HepG2 (cell line): ENCODE data around the gene SNX15. TPM values are rescaled to one million over a fixed set of nuclear protein-coding genes. Genes with fewer than 3 reads are reported as not detected.
A peak's percentile ranks its signal among the peaks of the same experiment; 100 is the strongest.

Source experiments
- ATF7-NPFF ChIP-seq: sonication (generic); formaldehyde crosslinking; IDR thresholded peaks from 2 replicates; pipeline ENCODE4 v1.8.1; 2023; ENCODE audit warnings: mild to moderate bottlenecking, low read depth, missing genetic modification reagents, moderate library complexity
- ERF ChIP-seq: IDR thresholded peaks from 2 replicates; pipeline ENCODE4 v1.6.1; 2018; ENCODE audit warnings: missing biosample characterization, missing genetic modification reagents
- HCFC1 ChIP-seq: fragments of 150-350 bp; IDR thresholded peaks from 2 replicates; pipeline ENCODE4 v1.6.1; 2014; ENCODE audit warnings: low read depth, low read length
- HDAC1 ChIP-seq: sonication (generic); formaldehyde crosslinking; IDR thresholded peaks from 2 replicates; pipeline ENCODE4 v1.5.1; 2020; ENCODE audit warnings: mild to moderate bottlenecking, missing genetic modification reagents
- HDAC2 ChIP-seq: sonication (generic); formaldehyde crosslinking; IDR thresholded peaks from 2 replicates; pipeline ENCODE4 v1.4.0; 2020; ENCODE audit warnings: missing genetic modification reagents
- JUND ChIP-seq: sonication (generic); formaldehyde crosslinking; IDR thresholded peaks from 2 replicates; pipeline ENCODE4 v1.8.0; 2022; ENCODE audit warnings: mild to moderate bottlenecking, missing genetic modification reagents
- KAT8 ChIP-seq: IDR thresholded peaks from 2 replicates; pipeline ENCODE4 v1.6.1; 2016; ENCODE audit warnings: missing genetic modification reagents, missing compliant biosample characterization
- NCOR1 ChIP-seq: fragments of 200-600 bp; sonication (generic); IDR thresholded peaks from 2 replicates; pipeline ENCODE4 v1.7.0; 2017; ENCODE audit warnings: antibody characterized with exemption, low read length, borderline replicate concordance
- NFYB ChIP-seq: sonication (generic); formaldehyde crosslinking; IDR thresholded peaks from 2 replicates; pipeline ENCODE4 v1.4.0; 2020; ENCODE audit warnings: missing genetic modification reagents
- SNAPC4 ChIP-seq: sonication (generic); formaldehyde crosslinking; IDR thresholded peaks from 2 replicates; pipeline ENCODE4 v1.4.0; 2020; ENCODE audit warnings: mild to moderate bottlenecking, missing genetic modification reagents
- SOX6 ChIP-seq, 2 experiments: fragments of 450-650 bp in 1 of 2; sonication (generic) in 1 of 2; formaldehyde crosslinking in 1 of 2; IDR thresholded peaks; 2 replicates each; pipeline versions ENCODE4 v1.4.0 to v1.6.1; 2017 to 2020; ENCODE audit warnings: antibody characterized with exemption in 1 of 2, mild to moderate bottlenecking in 1 of 2, missing genetic modification reagents in 1 of 2
- U2AF2 ChIP-seq: fragments of 200-400 bp; formaldehyde crosslinking; IDR thresholded peaks from 2 replicates; pipeline ENCODE4 v1.6.1; 2017; ENCODE audit warnings: low read depth, mild to moderate bottlenecking, low read length
- ZNF672 ChIP-seq: sonication (generic); formaldehyde crosslinking; IDR thresholded peaks from 2 replicates; pipeline ENCODE4 v1.8.1; 2022; ENCODE audit warnings: missing genetic modification reagents
- ZNF703 ChIP-seq: sonication (generic); formaldehyde crosslinking; IDR thresholded peaks from 2 replicates; pipeline ENCODE4 v1.5.1; 2020; ENCODE audit warnings: missing genetic modification reagents, mild to moderate bottlenecking, moderate library complexity, borderline replicate concordance
- ZNF75D ChIP-seq: sonication (generic); formaldehyde crosslinking; IDR thresholded peaks from 2 replicates; pipeline ENCODE4 v1.8.1; 2023; ENCODE audit warnings: missing genetic modification reagents, mild to moderate bottlenecking, borderline replicate concordance
- polyA plus RNA-seq, 8 experiments: library from polyadenylated mRNA; depleted of rRNA in 3 of 8; stranded (reverse) in 7 of 8; unstranded in 1 of 8; fragments of >200 nt; fragmentation: Illumina TruSeq in 4 of 8; extraction: Trizol in 4 of 8; gene quantifications; 2 replicates each; pipeline versions ENCODE4 v1.2.1 to v1.2.3, GENCODE V29; 2011 to 2016; ENCODE audit warnings: low read depth in 4 of 8, missing spikeins in 1 of 8, mixed read lengths in 1 of 8; ENCODE audit not compliant: insufficient read depth in 1 of 8
- total RNA-seq, 5 experiments: library from RNA; depleted of rRNA; stranded (reverse); fragments of >200 nt; fragmentation: Illumina TruSeq; extraction: Trizol; gene quantifications; 2 replicates each; pipeline ENCODE4 v1.2.3, GENCODE V29; 2016; ENCODE audit warnings: low read depth in 1 of 5
- TF ChIP-seq, protein P1 (sequence below): sonication (generic); formaldehyde crosslinking; IDR thresholded peaks from 2 replicates; pipeline ENCODE4 v1.4.0; 2020; ENCODE audit warnings: mild to moderate bottlenecking, missing genetic modification reagents, borderline replicate concordance
- TF ChIP-seq, protein P2 (sequence below): sonication (generic); formaldehyde crosslinking; IDR thresholded peaks from 2 replicates; pipeline ENCODE4 v1.8.1; 2023; ENCODE audit warnings: mild to moderate bottlenecking, missing genetic modification reagents, borderline replicate concordance
- TF ChIP-seq, protein P3 (sequence below): conservative IDR thresholded peaks from 2 replicates; pipeline ENCODE4 v1.6.1; 2018; ENCODE audit warnings: missing genetic modification reagents
- TF ChIP-seq, protein P4 (sequence below): sonication (generic); formaldehyde crosslinking; IDR thresholded peaks from 2 replicates; pipeline ENCODE4 v1.8.0; 2022; ENCODE audit warnings: mild to moderate bottlenecking, missing genetic modification reagents, moderate library complexity

SNX15 gene
- total and polyA plus RNA-seq, 2 of the 13 experiments (the other 11 are each of a cell fraction or from before 2014, with no cell fraction given): 19.1 to 22.6 TPM

DNA sequence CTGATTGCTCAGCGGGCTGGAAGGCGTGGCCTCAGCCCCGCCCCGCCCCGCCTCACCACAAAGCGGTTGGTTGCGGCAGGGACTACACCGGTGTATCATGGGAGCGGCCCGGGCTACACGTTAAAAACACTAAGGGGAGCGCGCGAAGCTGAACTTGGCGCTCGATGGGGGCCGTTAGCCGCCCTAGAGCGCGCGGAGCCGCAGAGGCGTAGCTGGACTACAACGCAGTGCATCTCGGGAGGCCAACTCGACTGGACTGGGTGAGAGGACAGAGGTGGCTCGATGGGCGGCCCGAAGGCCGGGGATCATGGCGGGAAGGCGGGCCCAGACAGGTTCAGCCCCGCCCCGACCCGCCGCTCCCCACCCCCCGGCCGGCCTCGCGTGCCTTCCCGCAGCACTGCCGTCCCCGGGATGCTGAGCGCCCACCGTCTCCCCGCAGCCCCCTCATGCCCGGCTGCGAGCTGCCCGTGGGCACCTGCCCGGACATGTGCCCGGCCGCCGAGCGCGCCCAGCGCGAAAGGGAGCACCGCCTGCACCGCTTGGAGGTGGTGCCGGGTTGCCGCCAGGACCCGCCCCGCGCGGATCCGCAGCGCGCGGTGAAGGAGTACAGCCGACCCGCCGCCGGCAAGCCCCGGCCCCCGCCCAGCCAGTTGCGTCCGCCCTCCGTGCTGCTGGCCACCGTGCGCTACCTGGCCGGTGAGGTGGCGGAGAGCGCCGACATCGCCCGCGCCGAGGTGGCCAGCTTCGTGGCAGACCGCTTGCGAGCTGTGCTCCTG is 13.8 kb downstream of the SNX15 start, which contains the start of gene SAC3D1 (continued):
- TF ChIP-seq, protein P1, sequence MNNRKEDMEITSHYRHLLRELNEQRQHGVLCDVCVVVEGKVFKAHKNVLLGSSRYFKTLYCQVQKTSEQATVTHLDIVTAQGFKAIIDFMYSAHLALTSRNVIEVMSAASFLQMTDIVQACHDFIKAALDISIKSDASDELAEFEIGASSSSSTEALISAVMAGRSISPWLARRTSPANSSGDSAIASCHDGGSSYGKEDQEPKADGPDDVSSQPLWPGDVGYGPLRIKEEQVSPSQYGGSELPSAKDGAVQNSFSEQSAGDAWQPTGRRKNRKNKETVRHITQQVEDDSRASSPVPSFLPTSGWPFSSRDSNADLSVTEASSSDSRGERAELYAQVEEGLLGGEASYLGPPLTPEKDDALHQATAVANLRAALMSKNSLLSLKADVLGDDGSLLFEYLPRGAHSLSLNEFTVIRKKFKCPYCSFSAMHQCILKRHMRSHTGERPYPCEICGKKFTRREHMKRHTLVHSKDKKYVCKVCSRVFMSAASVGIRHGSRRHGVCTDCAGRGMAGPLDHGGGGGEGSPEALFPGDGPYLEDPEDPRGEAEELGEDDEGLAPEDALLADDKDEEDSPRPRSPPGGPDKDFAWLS: no peak; the same call in 1 of the 2 replicates
- TF ChIP-seq ZNF75D (CRISPR knock-in tag) (no peak), HDAC1 (CRISPR knock-in tag) (peak; percentile 70; the same call in 1 of the 2 replicates), KAT8 (CRISPR knock-in tag) (peak; percentile 77), HDAC2 (CRISPR knock-in tag) (peak; percentile 46; the same call in 1 of the 2 replicates), ZNF703 (CRISPR knock-in tag) (no peak), ATF7-NPFF (peak; percentile 51; the same call in 1 of the 2 replicates), NCOR1 (no peak), JUND (CRISPR knock-in tag) (no peak), ZNF672 (CRISPR knock-in tag) (0 out of 2 replicates have a peak, but pooled peaks have one; percentile 43), NFYB (peak; percentile 68), HCFC1 (peak; percentile 43; the same call in 1 of the 2 replicates), SNAPC4 (CRISPR knock-in tag) (0 out of 2 replicates have a peak, but pooled peaks have one; percentile 55), U2AF2 (0 out of 2 replicates have a peak, but pooled peaks have one; percentile 49), SOX6 (IDR thresholded peaks at IDR 0.05) (no peak), SOX6 (CRISPR knock-in tag; IDR thresholded peaks at IDR 0.05) (peak; percentile 66), ERF (CRISPR knock-in tag) (peak; percentile 61; the same call in 1 of the 2 replicates)
- TF ChIP-seq, protein P2, sequence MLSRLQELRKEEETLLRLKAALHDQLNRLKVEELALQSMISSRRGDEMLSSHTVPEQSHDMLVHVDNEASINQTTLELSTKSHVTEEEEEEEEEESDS (CRISPR knock-in tag): peak; percentile 69; the same call in 1 of the 2 replicates
- TF ChIP-seq, protein P3, sequence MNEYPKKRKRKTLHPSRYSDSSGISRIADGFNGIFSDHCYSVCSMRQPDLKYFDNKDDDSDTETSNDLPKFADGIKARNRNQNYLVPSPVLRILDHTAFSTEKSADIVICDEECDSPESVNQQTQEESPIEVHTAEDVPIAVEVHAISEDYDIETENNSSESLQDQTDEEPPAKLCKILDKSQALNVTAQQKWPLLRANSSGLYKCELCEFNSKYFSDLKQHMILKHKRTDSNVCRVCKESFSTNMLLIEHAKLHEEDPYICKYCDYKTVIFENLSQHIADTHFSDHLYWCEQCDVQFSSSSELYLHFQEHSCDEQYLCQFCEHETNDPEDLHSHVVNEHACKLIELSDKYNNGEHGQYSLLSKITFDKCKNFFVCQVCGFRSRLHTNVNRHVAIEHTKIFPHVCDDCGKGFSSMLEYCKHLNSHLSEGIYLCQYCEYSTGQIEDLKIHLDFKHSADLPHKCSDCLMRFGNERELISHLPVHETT (CRISPR knock-in tag): peak; percentile 39; the same call in 1 of the 2 replicates
- TF ChIP-seq, protein P4, sequence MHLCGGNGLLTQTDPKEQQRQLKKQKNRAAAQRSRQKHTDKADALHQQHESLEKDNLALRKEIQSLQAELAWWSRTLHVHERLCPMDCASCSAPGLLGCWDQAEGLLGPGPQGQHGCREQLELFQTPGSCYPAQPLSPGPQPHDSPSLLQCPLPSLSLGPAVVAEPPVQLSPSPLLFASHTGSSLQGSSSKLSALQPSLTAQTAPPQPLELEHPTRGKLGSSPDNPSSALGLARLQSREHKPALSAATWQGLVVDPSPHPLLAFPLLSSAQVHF (CRISPR knock-in tag): peak; percentile 83; the same call in 1 of the 2 replicates
